Dermis microvascular lymphatic vessel endothelial cell (primary cell): ENCODE measurements around the gene MTHFSD. TPM values are rescaled to one million over a fixed set of nuclear protein-coding genes. Genes with fewer than 3 reads are reported as not detected.

Experiments used
- DNase-seq, 2 donors: peaks; one replicate each; pipeline versions ENCODE4 v3.0.0 to v3.0.0-alpha.2; 2010; ENCODE audit warnings: low read depth in 2 of 2
- total RNA-seq: library from RNA; depleted of rRNA; stranded (reverse); fragments of >200 nt; gene quantifications from 2 replicates; pipeline ENCODE4 v1.2.1, GENCODE V29; 2014

The MTHFSD gene
- total RNA-seq, 1 donor from 2014 or later, result 5.3 TPM

- DNase-seq, result no peak
Measured at GRCh38 chr16:86553356-86553755, 1.7 kb downstream of the MTHFSD start.

GRCh38 chr16:86550281-86550680, 4.8 kb downstream of the MTHFSD start:
- no peak for DNase-seq

GRCh38 chr16:86549893-86550190, 5.2 kb downstream of the MTHFSD start:
- no peak for DNase-seq

- no peak for DNase-seq
Measured at GRCh38 chr16:86549076-86549892, 5.8 kb downstream of the MTHFSD start.

GRCh38 chr16:86547286-86547685, 7.7 kb downstream of the MTHFSD start:
- no peak for DNase-seq

GRCh38 chr16:86546638-86547013, 8.4 kb downstream of the MTHFSD start:
- no peak for DNase-seq

- peak in 1 of 2 donors; percentile 13 for DNase-seq
Measured at GRCh38 chr16:86545954-86546637, 8.9 kb downstream of the MTHFSD start.

- no peak for DNase-seq
Measured at GRCh38 chr16:86545481-86545880, 9.6 kb downstream of the MTHFSD start.

GRCh38 chr16:86542756-86543750, 12.0 kb downstream of the MTHFSD start:
- DNase-seq, result no peak

- no peak for DNase-seq
Measured at GRCh38 chr16:86541560-86541959, 13.5 kb downstream of the MTHFSD start.

- DNase-seq, result no peak
Measured at GRCh38 chr16:86540894-86541293, 14.1 kb downstream of the MTHFSD start.

GRCh38 chr16:86538196-86538780, 16.7 kb downstream of the MTHFSD start:
- DNase-seq, result no peak

- DNase-seq, result no peak
Measured at GRCh38 chr16:86537486-86537885, 17.5 kb downstream of the MTHFSD start.

- no peak for DNase-seq
Measured at GRCh38 chr16:86536621-86537020, 18.4 kb downstream of the MTHFSD start.

GRCh38 chr16:86534779-86535615, 20.0 kb downstream of the MTHFSD start:
- no peak for DNase-seq

- DNase-seq, result no peak
Measured at GRCh38 chr16:86533767-86534351, 21.2 kb downstream of the MTHFSD start.

GRCh38 chr16:86533076-86533475, 22.0 kb downstream of the MTHFSD start:
- no peak for DNase-seq

- DNase-seq, result no peak
Measured at GRCh38 chr16:86532526-86532815, 22.6 kb downstream of the MTHFSD start.

- no peak for DNase-seq
Measured at GRCh38 chr16:86531641-86532525, 23.2 kb downstream of the MTHFSD start.

- no peak for DNase-seq
Measured at GRCh38 chr16:86531191-86531545, 23.9 kb downstream of the MTHFSD start.
